Endothelial cell of umbilical vein (primary cell): ENCODE measurements around the gene RARRES2. TPM values are rescaled to one million over a fixed set of nuclear protein-coding genes. Genes with fewer than 3 reads are reported as not detected.

Experiments used
- BruUV-seq: library from RNA; stranded (reverse); fragments of 400-500 nt; replicated peaks from 2 replicates; lab custom pipeline; 2021; lab: Mats Ljungman, UMichigan
- CTCF ChIA-PET: fragments of 300-600, 350-600 bp; sonication (Branson Sonifier 250); formaldehyde crosslinking; loops from one replicate; lab custom pipeline; 2021; ENCODE audit warnings: antibody characterized with exemption, inconsistent platforms; lab: Charles Lee
- POLR2A ChIA-PET: fragments of 300-600, 350-600 bp; sonication (Branson Sonifier 250); formaldehyde crosslinking; loops from one replicate; lab custom pipeline; 2021; ENCODE audit warnings: antibody characterized with exemption, inconsistent platforms; lab: Charles Lee
- DNase-seq: peaks from one replicate; pipeline ENCODE4 v3.0.0-alpha.2; 2011; ENCODE audit warnings: low read depth, low spot score
- FAIRE-seq: peaks from 2 replicates; lab custom pipeline; 2011; peaks lifted over from hg19 to GRCh38; lab: Jason Lieb, UNC
- H2AFZ ChIP-seq: 2 replicates; pipeline ENCODE4 v1.6.0; 2012; ENCODE audit warnings: low read depth, low read length, control low read depth, inconsistent platforms
- H3K27ac ChIP-seq: 2 replicates; pipeline ENCODE4 v1.5.1; 2011; ENCODE audit warnings: low read depth, mild to moderate bottlenecking, control low read depth, low read length, moderate library complexity; ENCODE audit not compliant: insufficient read depth
- H3K27me3 ChIP-seq, 2 experiments: 2 replicates each; pipeline versions ENCODE4 v1.6.0 to v1.6.1; 2011; ENCODE audit warnings: low read length in 2 of 2, mixed read lengths in 1 of 2; ENCODE audit not compliant: control insufficient read depth in 2 of 2, insufficient read depth in 2 of 2
- H3K36me3 ChIP-seq, 2 experiments: 2 replicates in 1 of 2; 3 replicates in 1 of 2; pipeline ENCODE4 v1.5.1; 2011; ENCODE audit warnings: low read length in 2 of 2, mild to moderate bottlenecking in 1 of 2, moderate library complexity in 1 of 2; ENCODE audit not compliant: control insufficient read depth in 2 of 2, insufficient read depth in 2 of 2; ENCODE audit errors: extremely low read depth in 1 of 2
- H3K4me1 ChIP-seq: 3 replicates; pipeline ENCODE4 v1.5.1; 2011; ENCODE audit warnings: mild to moderate bottlenecking, low read length; ENCODE audit not compliant: control insufficient read depth, insufficient read depth; ENCODE audit errors: extremely low read depth
- H3K4me2 ChIP-seq: 2 replicates; pipeline ENCODE4 v1.6.1; 2011; ENCODE audit warnings: low read length, control low read depth, mixed read lengths; ENCODE audit not compliant: insufficient read depth
- H3K4me3 ChIP-seq, 3 experiments: fragments of 200-600 bp in 1 of 3; sonication (generic), shearing (Covaris generic) in 1 of 3; replicated peaks in 1 of 3; 2 replicates each; pipeline ENCODE4 v1.5.1; 2011 to 2016; ENCODE audit warnings: control low read depth in 3 of 3, low read length in 3 of 3, mild to moderate bottlenecking in 2 of 3, inconsistent platforms in 1 of 3, low read depth in 1 of 3, moderate library complexity in 1 of 3; ENCODE audit not compliant: insufficient read depth in 1 of 3
- H3K79me2 ChIP-seq: 2 replicates; pipeline ENCODE4 v1.6.0; 2012; ENCODE audit warnings: low read length, inconsistent platforms; ENCODE audit not compliant: control insufficient read depth, insufficient read depth
- H3K9ac ChIP-seq: replicated peaks from 2 replicates; pipeline ENCODE3; 2011; ENCODE audit warnings: low read length, control low read depth; ENCODE audit not compliant: insufficient read depth; ENCODE audit errors: extremely low read depth
- H3K9me1 ChIP-seq: replicated peaks from 3 replicates; pipeline ENCODE4 v1.6.0; 2011; ENCODE audit warnings: mild to moderate bottlenecking, low read length; ENCODE audit not compliant: control insufficient read depth, insufficient read depth; ENCODE audit errors: extremely low read depth
- H3K9me3 ChIP-seq: replicated peaks from 2 replicates; pipeline ENCODE4 v1.5.1; 2012; ENCODE audit warnings: low read length, inconsistent platforms; ENCODE audit not compliant: control insufficient read depth, insufficient read depth
- H4K20me1 ChIP-seq: replicated peaks from 2 replicates; pipeline ENCODE3; 2011; ENCODE audit warnings: mild to moderate bottlenecking, low read length; ENCODE audit not compliant: control insufficient read depth, insufficient read depth; ENCODE audit errors: extremely low read depth
- EZH2 ChIP-seq: IDR thresholded peaks from 2 replicates; pipeline ENCODE4 v1.6.1; 2012; ENCODE audit warnings: borderline replicate concordance, low read depth, mild to moderate bottlenecking, moderate library complexity, low read length, inconsistent platforms; ENCODE audit not compliant: severe bottlenecking
- FOS ChIP-seq: IDR thresholded peaks from 2 replicates; pipeline ENCODE4 v1.6.1; 2011; ENCODE audit warnings: mild to moderate bottlenecking, low read length, moderate library complexity, borderline replicate concordance; ENCODE audit not compliant: insufficient read depth
- GATA2 ChIP-seq: IDR thresholded peaks from 2 replicates; pipeline ENCODE4 v1.7.0; 2011; ENCODE audit warnings: low read depth, mild to moderate bottlenecking, moderate library complexity, mixed read lengths, low read length; ENCODE audit not compliant: insufficient read length, insufficient read depth
- JUN ChIP-seq: IDR thresholded peaks from 2 replicates; pipeline ENCODE4 v1.6.1; 2011; ENCODE audit warnings: borderline replicate concordance, low read depth; ENCODE audit not compliant: insufficient read length, insufficient read depth
- MYC ChIP-seq: IDR thresholded peaks from one replicate; pipeline ENCODE4 v1.6.1; 2011; ENCODE audit warnings: mild to moderate bottlenecking, low read depth, low read length
- POLR2A ChIP-seq: IDR thresholded peaks from 2 replicates; pipeline ENCODE4 v1.6.1; 2012; ENCODE audit warnings: low read depth, mild to moderate bottlenecking, control low read depth, low read length
- POLR2AphosphoS5 ChIP-seq: IDR thresholded peaks from 2 replicates; pipeline ENCODE4 v1.6.1; 2012; ENCODE audit warnings: low read depth, mild to moderate bottlenecking, control low read depth, low read length, moderate library complexity; ENCODE audit not compliant: insufficient read depth
- dilution Hi-C: fragments of 300-500 bp; cut with MboI; formaldehyde crosslinking; loops from one replicate; pipeline ENCODE4 v1.15.0; 2019; ENCODE audit warnings: low sequenced_read_pairs; ENCODE audit not compliant: extremely low pct_ligation_motif_present
- intact Hi-C: fragments of 100-400 bp; cut with micrococcal nuclease; formaldehyde crosslinking; loops from one replicate; pipeline ENCODE4 v1.10.0; 2022
- polyA plus RNA-seq, 4 experiments: library from polyadenylated mRNA; depleted of rRNA in 3 of 4; stranded (reverse) in 3 of 4; unstranded in 1 of 4; fragments of >200 nt; gene quantifications; 2 replicates each; pipeline versions ENCODE4 v1.2.1 to v1.2.3, GENCODE V29; 2011 to 2012; ENCODE audit warnings: missing spikeins in 1 of 4
- total RNA-seq: library from RNA; stranded (reverse); gene quantifications from 2 replicates; pipeline ENCODE4 v1.2.3, GENCODE V29; 2021
- TF ChIP-seq, protein P1 (sequence below), 2 donors: IDR thresholded peaks; 1 replicate in 1 of 2; 2 replicates in 1 of 2; pipeline ENCODE4 v1.5.1; 2011; ENCODE audit warnings: low read length in 2 of 2, mild to moderate bottlenecking in 2 of 2, moderate library complexity in 2 of 2, control low read depth in 1 of 2, inconsistent platforms in 1 of 2, low read depth in 1 of 2; ENCODE audit not compliant: insufficient read depth in 1 of 2; ENCODE audit errors: extremely low read depth in 1 of 2
- TF ChIP-seq, protein P2 (sequence below): IDR thresholded peaks from 2 replicates; pipeline ENCODE4 v1.6.1; 2011; ENCODE audit not compliant: insufficient read depth, insufficient read length

RARRES2 gene
- total and polyA plus RNA-seq, 2 donors (not counting 3 experiments of a cell fraction or from before 2014, with no cell fraction given): not detected

DNA sequence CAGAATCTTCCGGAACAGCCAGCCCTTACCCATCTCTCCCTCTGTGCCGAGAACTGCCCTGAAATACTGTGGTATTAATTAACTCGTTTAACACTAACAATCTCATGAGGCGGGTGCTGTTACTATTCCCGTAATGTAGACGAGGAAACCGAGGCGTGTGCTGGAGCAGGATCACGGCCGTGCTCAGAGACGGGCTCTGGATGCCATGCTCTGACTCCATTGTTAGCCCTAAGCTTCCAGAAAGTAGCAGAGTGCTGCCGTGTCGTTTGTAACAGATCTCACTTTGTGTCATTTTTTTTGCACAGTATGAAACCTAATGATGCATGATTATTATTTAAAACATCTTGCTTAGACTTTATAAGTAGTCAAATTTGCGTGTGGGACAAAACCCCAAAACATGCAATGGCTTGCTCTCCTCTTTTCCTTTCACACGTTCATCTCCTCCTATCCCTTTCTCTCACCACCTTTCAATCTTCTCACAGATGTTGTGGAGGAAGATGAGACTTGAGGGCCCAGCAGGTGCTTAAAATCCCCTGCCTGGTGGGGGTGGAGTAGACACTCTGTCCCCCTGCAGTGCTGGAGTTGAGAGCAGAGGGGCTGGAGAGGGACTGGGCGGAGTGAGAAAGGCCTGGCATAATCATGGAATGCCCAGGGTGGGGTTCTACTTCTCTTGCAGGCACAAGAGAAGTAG lies 17.6 kb downstream of the RARRES2 start:
- Histone ChIP-seq H3K9me1 (no peaks in the 10 kb centered on the region), H3K4me3 (no peak overlapping the region), H2AFZ (peak overlapping the region; percentile 73), H3K4me2 (peak overlapping the region; percentile 58), H3K9ac (no peak overlapping the region), H3K27me3 (no peaks in the 10 kb centered on the region), H3K27ac (no peak overlapping the region), H3K9me3 (no peaks in the 10 kb centered on the region), H3K4me1 (peaks cover 3% of the 10 kb centered on the region), H3K36me3 (no peaks in the 10 kb centered on the region), H4K20me1 (no peaks in the 10 kb centered on the region), H3K79me2 (no peaks in the 10 kb centered on the region)
- intact Hi-C loops: no loop called here
- BruUV-seq: no TSS peak
- DNase-seq (no peak), FAIRE-seq (no peak)
- TF ChIP-seq, protein P1, sequence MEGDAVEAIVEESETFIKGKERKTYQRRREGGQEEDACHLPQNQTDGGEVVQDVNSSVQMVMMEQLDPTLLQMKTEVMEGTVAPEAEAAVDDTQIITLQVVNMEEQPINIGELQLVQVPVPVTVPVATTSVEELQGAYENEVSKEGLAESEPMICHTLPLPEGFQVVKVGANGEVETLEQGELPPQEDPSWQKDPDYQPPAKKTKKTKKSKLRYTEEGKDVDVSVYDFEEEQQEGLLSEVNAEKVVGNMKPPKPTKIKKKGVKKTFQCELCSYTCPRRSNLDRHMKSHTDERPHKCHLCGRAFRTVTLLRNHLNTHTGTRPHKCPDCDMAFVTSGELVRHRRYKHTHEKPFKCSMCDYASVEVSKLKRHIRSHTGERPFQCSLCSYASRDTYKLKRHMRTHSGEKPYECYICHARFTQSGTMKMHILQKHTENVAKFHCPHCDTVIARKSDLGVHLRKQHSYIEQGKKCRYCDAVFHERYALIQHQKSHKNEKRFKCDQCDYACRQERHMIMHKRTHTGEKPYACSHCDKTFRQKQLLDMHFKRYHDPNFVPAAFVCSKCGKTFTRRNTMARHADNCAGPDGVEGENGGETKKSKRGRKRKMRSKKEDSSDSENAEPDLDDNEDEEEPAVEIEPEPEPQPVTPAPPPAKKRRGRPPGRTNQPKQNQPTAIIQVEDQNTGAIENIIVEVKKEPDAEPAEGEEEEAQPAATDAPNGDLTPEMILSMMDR (IDR thresholded peaks at IDR 0.05; ENCODE audit: extremely low read depth in 1 of 2, insufficient read depth in 1 of 2, low read depth in 1 of 2, low read length in 2 of 2): no peak
- TF ChIP-seq MYC: no peak
- no peak for TF ChIP-seq FOS
- TF ChIP-seq EZH2: no peak
- TF ChIP-seq, protein P2, sequence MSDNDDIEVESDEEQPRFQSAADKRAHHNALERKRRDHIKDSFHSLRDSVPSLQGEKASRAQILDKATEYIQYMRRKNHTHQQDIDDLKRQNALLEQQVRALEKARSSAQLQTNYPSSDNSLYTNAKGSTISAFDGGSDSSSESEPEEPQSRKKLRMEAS: no peak
- no peak for TF ChIP-seq GATA2
- no peak for TF ChIP-seq POLR2A
- TF ChIP-seq POLR2AphosphoS5: no peak
- no peak for TF ChIP-seq JUN
- ChIA-PET CTCF (no interaction called here), POLR2A (no interaction called here)
- dilution Hi-C loops: no loop called here
